GM19043 (cell line): Measurements from ENCODE around the gene LIMS1.
A peak's percentile ranks its signal among the peaks of the same experiment; 100 is the strongest.
"Not testable (repeated sequence)": the region's sequence is repeated elsewhere in the genome, so short reads cannot be mapped to it uniquely, and the experiment has no call there.

ENCODE experiments used
- ATAC-seq: cut with Tn5 transposase; IDR thresholded peaks from one replicate; pipeline ENCODE4 v1.9.1; 2021; ENCODE audit warnings: low read depth; ENCODE audit not compliant: unreplicated experiment

The LIMS1 gene

GRCh38 chr2:108630567-108631405 lies 96.5 kb downstream of the LIMS1 start:
- no peak for ATAC-seq

- no peak for ATAC-seq
These were observed 98.3 kb downstream of the LIMS1 start for GRCh38 chr2:108632332-108633160.

DNA sequence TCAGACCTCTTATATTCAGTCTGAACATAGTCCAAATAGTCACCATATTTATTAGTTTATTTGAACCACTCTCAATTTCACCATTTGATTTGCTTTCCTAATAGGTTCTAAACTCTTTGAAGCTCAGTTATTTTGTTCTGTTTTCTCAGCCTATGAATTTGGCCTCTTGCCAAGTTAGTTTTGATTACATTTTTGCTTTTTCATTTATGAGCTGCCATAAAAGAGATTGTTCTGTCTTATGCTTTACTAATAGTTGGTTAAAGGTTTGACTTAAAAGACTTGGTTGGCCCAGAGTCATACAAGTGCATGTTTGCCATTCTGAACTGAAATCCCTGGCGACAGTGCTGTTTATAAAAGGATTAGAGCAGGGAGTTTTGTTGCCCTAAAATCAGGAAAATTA lies 99.1 kb downstream of the LIMS1 start:
- ATAC-seq = no peak

DNA sequence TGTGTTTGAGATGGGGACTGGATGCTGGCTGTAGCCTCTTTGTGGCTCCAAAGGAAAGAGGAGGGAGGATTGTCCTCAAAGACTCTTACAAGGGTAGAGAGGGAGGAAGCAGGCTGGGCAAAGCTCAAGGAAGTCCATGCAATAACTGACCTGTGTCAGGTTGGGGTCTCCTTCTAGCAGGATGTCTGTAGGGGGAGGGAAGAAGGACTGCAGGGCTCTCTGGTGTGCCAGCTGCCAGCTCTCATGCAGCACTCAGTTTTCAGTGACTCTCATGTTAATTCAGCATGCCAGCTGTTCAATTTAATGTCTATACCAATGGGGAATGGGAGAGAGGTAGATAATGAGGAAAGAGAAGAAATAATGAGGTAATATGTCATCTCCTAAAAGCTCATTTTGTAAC lies 99.7 kb downstream of the LIMS1 start:
- no peak for ATAC-seq

DNA sequence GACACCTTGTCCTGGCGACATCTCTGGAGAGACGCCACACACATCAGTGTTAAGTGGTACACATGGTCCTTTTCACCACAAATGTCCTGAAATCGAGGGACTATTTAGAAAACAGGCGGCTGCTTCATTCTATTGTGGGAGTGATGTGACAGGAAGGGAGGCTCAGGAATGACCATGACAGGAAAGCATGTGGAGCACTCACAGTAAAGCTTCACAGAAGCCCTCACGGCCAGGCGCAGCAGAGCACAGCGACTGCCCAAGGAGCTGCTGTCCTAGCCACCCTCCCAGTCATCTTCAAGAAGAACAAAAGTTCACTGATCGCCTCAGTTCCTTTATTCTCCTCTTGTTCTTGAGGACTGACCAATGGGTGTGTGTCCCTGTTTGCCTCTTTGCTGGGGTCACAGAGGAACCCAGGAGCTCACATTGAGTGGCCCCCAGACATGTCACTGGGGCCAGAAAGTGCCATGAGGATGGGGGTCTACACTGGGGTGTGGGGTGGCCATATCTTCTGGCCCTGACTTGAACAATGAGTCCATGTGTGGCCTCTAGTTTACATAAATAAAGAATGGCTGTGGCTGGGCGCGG lies 100.4 kb downstream of the LIMS1 start:
- no peak for ATAC-seq

GRCh38 chr2:108635630-108636354 lies 101.5 kb downstream of the LIMS1 start:
- ATAC-seq = no peak

GRCh38 chr2:108637304-108637669 lies 103.0 kb downstream of the LIMS1 start:
- no peak for ATAC-seq

- ATAC-seq = no peak
These were observed 106.5 kb downstream of the LIMS1 start for GRCh38 chr2:108640731-108641130.

DNA sequence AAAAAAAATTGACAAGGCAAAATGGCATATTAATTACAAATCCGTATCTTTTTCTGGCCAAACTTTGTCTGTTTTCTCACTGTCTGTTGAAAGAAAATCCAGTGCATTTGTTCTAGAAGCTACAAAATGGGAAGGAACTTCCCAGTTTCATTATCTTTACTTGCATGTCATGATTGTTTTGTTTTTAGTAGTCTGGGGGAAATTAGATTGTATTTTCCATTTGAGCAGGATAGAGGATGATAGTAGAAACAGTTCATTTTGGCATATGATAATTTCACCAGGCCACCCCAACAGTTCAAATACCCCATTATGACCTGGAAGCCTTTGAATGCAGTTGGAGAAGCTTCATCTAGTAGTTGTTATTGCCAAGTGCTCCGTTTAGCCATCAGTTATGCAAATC lies 107.5 kb downstream of the LIMS1 start:
- ATAC-seq = no peak

DNA sequence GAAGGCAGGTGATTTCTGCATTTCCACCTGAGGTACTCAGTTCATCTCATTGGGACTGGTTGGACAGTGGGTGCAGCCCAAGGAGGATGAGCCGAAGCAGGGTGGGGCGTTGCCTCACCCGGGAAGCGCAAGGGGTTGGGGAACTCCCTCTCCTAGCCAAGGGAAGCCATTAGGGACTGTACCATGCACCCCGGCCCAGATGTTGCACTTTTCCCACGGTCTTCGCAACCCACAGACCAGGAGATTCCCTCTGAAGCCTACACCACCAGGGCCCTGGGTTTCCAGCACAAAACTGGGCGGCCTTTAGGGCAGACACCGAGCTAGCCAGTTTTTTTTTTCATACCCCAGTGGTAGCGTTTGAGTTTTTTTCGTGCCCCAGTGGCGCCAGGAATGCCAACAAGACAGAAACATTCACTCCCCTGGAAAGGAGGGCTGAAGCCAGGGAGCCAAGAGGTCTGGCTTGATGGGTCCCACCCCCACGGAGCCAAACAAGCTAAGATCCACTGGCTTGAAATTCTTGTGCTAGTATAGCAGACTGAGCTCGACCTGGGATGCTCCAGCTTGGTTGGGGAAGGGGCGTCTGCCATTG lies 109.1 kb downstream of the LIMS1 start:
- ATAC-seq = no peak

DNA sequence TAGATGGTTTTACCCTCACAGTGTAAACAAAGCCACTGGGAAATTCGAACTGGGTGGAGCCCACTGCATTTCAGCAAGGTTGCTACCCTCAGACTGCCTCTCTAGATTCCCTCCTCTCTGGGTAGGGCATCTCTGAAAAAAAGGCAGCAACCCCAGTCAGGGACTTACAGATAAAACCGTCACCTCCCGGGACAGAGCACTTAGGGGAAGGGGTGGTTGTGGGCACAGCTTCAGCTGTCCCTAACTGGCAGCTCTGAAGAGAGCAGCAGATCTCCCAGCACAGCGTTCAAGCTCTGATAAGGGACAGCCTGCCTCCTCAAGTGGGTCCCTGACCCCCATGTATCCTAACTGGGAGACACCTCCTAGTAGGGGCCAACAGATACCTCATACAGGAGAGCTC lies 109.6 kb downstream of the LIMS1 start:
- ATAC-seq = not testable (repeated sequence)

- ATAC-seq = not testable (repeated sequence)
These were observed 110.2 kb downstream of the LIMS1 start for GRCh38 chr2:108644446-108644845.

DNA sequence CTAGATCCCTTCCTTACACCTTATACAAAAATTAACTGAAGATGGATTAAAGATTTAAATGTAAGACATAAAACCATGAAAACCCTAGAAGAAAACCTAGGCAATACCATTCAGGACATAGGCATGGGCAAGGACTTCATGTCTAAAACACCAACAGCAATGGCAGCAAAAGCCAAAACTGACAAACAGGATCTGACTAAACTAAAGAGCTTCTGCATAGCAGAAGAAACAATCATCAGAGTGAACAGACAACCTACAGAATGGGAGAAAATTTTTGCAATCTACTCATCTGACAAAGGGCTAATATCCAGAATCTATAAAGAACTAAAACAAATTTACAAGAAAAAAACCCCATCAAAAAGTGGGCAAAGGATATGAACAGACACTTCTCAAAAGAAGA lies 114.5 kb downstream of the LIMS1 start:
- ATAC-seq = not testable (repeated sequence)

- not testable (repeated sequence) for ATAC-seq
These were observed 116.2 kb downstream of the LIMS1 start for GRCh38 chr2:108650465-108650864.

DNA sequence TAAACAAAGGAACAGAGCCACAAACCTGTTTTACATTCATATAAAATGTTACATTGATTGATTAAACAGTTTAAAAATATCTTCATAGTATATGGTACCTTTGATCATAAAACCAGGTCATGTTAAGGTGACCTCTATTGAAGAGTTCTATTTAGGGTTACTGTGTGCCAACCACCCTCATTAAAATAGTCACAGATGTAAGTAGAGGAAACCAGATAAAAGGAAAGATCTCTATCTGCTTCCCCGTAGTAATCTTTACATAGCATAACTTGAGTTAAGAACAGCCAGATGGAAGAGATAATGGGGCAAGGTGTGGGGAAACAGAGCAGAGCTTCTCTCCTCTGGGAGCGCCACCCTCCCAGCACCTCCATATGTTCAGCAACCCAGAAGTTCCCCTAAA lies 117.2 kb downstream of the LIMS1 start:
- not testable (repeated sequence) for ATAC-seq

DNA sequence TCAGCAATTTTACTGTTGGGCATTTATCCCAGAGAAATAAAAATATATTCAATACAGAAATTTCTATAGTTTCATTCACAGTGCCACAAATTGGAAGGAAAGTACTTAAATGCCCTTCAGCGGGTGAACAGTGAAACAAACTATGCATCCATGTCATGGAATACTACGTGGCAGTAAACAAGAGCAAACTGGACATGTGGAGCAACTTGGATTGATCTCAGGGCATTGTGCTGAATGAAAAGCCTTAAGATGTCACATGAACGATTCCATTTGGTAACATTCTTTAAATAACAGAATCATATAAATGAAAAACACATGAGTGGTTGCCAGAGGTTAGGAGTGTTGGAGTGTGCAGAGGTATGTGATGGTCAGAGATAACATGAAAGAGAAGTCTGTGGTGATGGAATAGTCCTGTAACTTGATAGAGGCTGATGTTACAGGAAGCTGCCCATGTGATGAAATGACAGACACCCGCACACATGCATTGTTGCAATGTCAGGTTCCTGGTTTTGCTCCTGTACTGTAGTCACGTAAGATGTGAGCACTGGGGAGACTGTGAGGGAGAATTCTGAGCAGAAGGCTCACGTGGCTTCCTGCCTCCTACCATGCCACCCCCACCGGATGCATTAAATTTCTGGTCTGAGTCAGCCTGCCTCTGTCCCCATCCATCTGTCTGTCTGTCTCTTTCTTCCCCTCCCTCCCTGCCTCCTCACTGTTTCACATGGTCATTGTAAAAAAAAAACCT lies 118.1 kb downstream of the LIMS1 start:
- peak; percentile 95 for ATAC-seq

DNA sequence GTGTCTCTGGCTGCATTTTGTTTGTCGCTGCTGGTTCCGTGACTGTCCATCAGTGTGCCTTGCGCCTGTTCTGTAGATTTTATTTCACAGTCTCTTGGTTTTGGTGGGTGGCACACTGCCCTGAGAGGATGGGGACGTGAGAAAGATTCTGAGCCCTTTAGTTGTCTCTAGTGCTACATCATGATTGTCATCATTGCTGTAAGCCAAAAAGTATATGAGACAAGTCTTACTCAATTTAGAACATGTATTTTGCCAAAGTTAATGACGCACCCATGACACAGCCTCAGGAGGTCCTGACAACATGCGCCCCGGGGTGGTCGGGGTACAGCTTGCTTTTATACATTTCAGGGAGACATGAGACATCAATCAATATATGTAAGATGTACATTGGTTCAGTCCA lies 119.2 kb downstream of the LIMS1 start:
- not testable (repeated sequence) for ATAC-seq

DNA sequence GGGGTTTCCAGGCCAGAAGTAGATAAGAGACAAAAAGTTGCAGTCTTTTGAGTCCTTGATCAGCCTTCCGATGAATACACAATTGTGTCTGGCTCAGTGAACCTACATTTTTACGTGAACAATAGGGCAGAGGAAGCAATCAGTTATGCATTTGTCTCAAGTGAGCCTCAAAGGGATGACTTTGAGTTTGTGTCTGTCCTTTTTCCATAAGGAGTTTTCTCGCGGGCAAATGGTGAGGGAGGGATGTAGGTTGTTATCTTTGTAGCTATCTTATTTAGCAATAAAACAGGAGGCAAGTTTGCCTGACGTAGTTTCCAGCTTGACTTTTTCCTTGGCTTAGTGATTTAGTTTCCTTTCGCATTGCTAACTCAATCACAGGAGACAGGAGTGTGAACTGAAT lies 119.6 kb downstream of the LIMS1 start:
- ATAC-seq = not testable (repeated sequence)

DNA sequence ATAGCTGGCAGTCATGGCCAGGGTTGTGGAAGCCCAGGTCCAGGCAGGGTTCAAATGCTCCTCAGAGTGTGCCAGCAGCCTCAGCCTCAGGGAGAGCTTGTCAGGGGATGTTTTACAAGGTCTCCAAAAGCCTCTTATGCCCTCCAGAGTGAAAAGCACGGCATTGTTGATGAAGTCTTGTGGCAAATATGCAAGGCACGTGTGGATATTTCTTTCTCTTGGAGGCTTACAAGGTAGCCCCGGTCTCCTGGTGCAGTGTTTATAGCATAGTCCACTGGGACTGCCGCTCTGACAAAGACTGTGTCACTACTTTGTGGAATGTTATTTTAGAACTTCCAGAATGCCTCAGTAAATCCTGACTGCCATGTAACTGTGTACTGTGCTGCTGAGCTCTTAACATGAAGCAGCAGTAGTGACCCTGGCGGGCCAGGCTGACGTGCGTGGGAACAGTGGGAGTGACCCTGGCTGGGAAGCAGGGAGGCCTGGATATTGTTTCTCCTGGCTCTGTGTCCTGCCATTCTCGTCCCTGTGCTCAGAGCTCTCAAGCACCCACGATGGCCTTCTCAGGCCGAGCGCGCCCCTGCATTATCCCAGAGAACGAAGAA lies 120.4 kb downstream of the LIMS1 start:
- not testable (repeated sequence) for ATAC-seq
